PFSK-1 (cell line): Measurements from ENCODE around the gene CIAO3.

Source experiments
- POLR2AphosphoS5 ChIP-seq: IDR thresholded peaks from 2 replicates; pipeline ENCODE4 v1.6.1; 2012; ENCODE audit warnings: low read depth, mild to moderate bottlenecking, control low read depth, low read length, moderate library complexity
- TAF1 ChIP-seq: IDR thresholded peaks from 2 replicates; pipeline ENCODE4 v1.6.1; 2012; ENCODE audit warnings: low read length, control low read depth, borderline replicate concordance; ENCODE audit not compliant: insufficient read depth

DNA sequence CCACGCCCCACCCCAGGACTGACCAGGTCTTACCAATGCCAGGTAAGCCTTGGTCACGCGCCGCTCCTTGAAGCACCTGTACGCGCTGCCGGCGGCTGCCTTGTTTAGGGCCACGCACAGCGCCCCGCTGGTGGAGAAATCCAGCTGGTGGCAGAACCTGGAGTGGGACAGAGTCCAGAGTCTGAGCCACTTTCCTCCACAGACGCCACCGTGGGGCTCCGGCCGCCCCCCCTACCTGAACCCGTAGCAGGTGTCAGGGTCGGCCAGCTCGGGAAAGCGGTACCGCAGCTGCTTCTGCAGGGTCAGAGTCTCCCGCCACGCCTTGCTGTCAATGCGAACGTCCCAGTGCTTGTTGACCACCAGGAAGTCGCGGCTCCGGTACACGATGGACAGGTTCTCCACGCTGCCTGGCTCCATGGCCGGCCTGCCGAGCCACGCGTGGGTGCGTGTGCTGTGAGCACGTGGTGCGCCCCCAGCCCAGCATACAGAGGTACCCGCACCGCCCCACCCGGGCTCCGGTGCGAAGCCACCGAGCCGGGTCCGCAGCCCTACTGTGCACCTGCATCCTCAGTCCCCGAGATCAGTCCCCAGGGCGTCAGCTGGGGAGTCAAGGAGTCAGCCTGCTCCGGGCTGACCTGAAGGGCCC, 46.6 kb upstream of the CIAO3 start:
- TF ChIP-seq TAF1 = no peak
- TF ChIP-seq POLR2AphosphoS5 = no peak
